Measurements from ENCODE around the gene DHFR. TPM values are rescaled to one million over a fixed set of nuclear protein-coding genes. Genes with fewer than 3 reads are reported as not detected.

The DHFR gene
- total RNA-seq, 2 experiments from 2014 or later = 72.0 to 76.9 TPM

DNA sequence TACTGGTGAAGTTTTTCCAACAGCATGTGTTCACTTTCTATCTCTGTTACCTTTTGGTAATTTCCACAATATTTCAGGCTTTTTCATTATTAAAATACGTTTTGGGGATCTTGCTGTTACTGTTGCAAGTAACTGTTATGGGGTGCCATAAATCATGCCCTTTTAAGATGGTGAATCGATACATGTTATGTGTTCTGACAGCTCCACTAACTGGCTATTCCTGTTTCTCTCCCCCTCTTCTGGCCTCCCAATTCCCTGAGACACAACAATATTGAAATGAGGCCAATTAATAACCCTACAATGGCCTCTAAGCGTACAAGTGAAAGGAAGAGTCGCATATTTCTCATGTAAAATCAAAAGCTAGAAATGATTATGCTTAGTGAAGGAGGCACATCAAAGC, 13.4 kb downstream of the DHFR start:
- Mint-ChIP-seq H3K36me3 (peaks cover 77% of the 10 kb centered on the region), H3K9me3 (ENCODE audit: low read depth) (no peaks in the 10 kb centered on the region), H3K4me3 (no peak overlapping the region), H3K27me3 (no peaks in the 10 kb centered on the region), H3K27ac (no peak overlapping the region), H3K4me1 (peaks cover 15% of the 10 kb centered on the region)
- CTCF ChIA-PET = interaction anchor here (0.6 kb wide), 1 partner anchor 502 kb away, joined by 3 read pairs; no protein-coding TSS in a partner anchor
- DNase-seq (no peak), ATAC-seq (no peak)

DNA sequence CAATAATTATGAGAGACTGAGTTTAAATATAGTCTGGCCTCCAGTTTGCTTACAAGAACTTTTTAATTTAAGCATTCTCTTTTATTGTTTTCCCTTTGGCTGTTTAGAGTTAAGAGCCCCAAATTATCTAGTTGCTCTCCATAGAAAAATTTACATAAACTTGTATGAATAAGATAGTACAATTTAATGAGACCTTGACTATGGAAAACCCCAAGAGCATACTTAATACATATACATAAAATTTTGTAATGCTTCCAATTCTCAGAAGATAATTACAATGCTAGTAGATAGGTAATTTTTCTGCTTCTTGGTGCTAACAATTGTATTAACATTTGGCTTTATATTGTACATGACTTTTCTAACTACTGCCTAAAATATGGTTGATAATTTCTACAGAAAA, 20.6 kb downstream of the DHFR start:
- ATAC-seq (no peak), DNase-seq (no peak)
- H3K4me3 Mint-ChIP-seq = no peak overlapping the region
- H3K9me3 Mint-ChIP-seq (ENCODE audit: low read depth) = no peaks in the 10 kb centered on the region
- no peaks in the 10 kb centered on the region for H3K27me3 Mint-ChIP-seq
- peaks cover 70% of the 10 kb centered on the region for H3K36me3 Mint-ChIP-seq
- CTCF ChIA-PET = no interaction called here
- no peak overlapping the region for H3K27ac Mint-ChIP-seq
- peaks cover 7% of the 10 kb centered on the region for H3K4me1 Mint-ChIP-seq

DNA sequence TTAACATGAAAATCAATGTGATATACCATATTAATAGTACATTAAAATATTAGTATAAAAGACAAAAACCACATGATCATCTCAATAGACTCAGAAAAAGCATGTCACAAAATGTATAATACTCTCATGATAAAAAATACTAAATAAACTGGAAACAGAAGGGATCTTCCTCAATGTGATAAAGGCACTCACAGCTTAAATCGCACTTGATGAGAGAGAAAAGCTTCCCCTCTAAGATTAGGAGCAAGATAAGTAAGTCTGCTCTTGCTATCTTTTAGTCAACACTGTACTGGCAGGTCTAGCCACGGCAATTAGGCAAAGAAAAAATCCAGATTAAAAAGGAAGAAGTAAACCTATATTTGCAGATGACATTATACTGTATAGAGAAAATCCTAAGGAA, 22.1 kb downstream of the DHFR start:
- ATAC-seq = no peak
- Mint-ChIP-seq H3K9me3 (ENCODE audit: low read depth) (no peaks in the 10 kb centered on the region), H3K4me1 (no peaks in the 10 kb centered on the region), H3K36me3 (peaks cover 59% of the 10 kb centered on the region), H3K27ac (no peak overlapping the region), H3K4me3 (no peak overlapping the region), H3K27me3 (no peaks in the 10 kb centered on the region)
- CTCF ChIA-PET = no interaction called here
- no peak for DNase-seq

DNA sequence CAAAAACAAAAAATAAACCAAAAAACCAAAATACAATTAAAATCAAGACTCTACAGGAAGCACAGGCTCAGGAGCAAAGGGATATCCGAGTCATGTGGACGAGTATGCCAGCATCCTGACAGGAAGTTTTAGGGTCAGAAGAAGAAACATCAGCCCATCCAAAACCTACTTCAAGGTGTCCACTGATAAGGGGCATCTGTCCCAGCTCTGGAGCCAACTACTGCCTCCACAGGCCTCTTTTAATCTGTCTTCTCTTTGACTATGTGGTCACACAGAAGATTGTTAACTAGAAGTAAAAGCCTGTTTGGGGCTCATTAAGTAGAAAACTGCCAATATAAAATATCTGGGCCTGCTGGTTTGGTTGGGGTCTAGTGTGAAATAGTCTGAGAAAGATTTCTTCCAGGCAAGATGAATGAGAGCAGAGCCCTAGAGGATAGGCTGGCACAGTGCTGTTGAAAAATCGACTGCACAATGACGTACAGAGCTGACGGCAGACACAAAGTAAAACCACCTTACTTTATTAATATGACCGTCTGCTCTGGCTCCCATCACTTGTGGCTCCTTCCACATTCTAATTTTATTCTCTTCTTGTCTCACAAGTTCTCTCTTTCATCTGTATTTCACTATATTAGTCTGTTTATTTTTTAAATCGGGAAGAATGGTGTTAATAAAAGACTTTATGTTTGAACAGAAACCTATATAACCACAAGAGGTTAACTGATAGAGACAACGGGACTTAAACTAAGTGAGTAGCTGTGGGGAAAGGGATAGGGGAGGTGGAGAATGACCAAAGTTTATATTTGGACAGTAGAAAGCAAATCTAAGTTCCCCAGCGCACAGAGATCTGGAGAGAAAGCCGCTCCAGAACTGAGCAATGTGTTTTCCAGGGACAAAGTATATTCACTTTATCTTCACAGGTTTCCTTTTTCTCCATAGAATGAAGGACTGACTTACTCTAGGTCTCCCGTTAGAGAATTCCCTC, 23.2 kb downstream of the DHFR start:
- no peak for ATAC-seq
- H3K9me3 Mint-ChIP-seq (ENCODE audit: low read depth) = no peaks in the 10 kb centered on the region
- H3K36me3 Mint-ChIP-seq = peaks cover 57% of the 10 kb centered on the region
- no peaks in the 10 kb centered on the region for H3K27me3 Mint-ChIP-seq
- CTCF ChIA-PET = no interaction called here
- H3K27ac Mint-ChIP-seq = no peak overlapping the region
- no peak overlapping the region for H3K4me3 Mint-ChIP-seq
- DNase-seq = no peak
- no peaks in the 10 kb centered on the region for H3K4me1 Mint-ChIP-seq

DNA sequence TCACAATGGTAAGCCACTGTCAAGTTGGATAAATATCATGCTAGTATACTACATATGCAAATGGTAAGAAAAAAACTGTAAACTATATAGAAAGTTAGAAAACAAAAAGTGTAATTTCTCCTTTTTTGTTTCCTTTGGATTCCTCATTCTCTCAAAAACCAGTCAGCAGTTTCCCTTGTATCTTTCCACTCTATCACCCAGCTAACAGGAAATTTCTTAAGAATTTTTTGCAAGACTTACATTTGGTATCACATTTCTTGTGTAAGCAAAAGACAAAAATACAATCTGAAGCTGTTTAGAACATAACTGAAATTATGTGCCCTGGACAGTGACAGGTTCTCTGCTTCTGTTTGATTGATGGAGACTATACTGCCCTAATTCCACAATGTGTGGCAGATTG, 25.5 kb downstream of the DHFR start:
- Mint-ChIP-seq H3K9me3 (ENCODE audit: low read depth) (no peaks in the 10 kb centered on the region), H3K27ac (no peak overlapping the region), H3K4me3 (no peak overlapping the region), H3K27me3 (no peaks in the 10 kb centered on the region), H3K36me3 (peaks cover 47% of the 10 kb centered on the region), H3K4me1 (no peaks in the 10 kb centered on the region)
- DNase-seq = no peak
- CTCF ChIA-PET = no interaction called here
- ATAC-seq = no peak

DNA sequence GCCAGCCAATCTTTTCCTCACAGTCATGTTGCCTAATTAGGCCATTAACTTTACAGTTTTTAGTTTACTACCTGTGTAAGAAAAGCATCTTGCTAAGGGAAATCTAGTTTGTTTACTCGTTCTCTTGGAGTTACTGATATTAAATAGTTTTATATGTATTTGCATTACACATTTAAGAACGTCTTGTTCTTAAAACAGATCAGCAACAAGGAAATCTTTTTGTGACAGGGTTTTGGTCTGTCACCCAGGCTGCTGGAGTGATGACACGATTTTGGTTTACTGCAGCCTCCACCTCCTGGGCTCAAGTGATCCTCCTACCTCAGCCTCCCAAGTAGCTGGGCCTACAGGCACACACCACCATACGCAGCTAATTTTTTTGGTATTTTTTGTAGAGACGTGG, 29.6 kb downstream of the DHFR start:
- H3K4me1 Mint-ChIP-seq = no peaks in the 10 kb centered on the region
- no peak for ATAC-seq
- H3K27me3 Mint-ChIP-seq = no peaks in the 10 kb centered on the region
- H3K9me3 Mint-ChIP-seq (ENCODE audit: low read depth) = no peaks in the 10 kb centered on the region
- H3K36me3 Mint-ChIP-seq = peaks cover 31% of the 10 kb centered on the region
- no peak overlapping the region for H3K4me3 Mint-ChIP-seq
- CTCF ChIA-PET = no interaction called here
- no peak for DNase-seq
- no peak overlapping the region for H3K27ac Mint-ChIP-seq

DNA sequence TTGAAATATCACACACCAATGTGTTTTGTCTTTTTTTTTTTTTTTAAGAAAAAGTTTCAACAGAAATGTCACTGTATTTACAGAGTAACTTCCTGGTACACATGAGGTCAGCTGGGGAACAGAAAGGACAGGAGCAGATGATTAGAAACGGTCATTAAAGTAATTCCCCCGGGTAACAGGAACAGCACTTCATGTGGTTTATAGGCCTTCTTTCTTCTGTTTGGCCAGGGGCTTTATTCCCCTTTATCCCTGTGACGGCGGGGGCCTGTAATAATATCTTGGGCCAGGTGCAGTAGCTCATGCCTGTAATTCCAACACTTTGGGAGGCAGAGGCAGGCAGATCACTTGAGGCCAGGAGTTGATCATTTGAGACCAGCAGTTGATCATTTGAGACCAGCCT, 30.8 kb downstream of the DHFR start:
- CTCF ChIA-PET = interaction anchor here (1.2 kb wide), 1 partner anchor 8 kb away, joined by 4 read pairs; no protein-coding TSS in a partner anchor
- ATAC-seq = no peak
- DNase-seq = no peak
- H3K27me3 Mint-ChIP-seq = no peaks in the 10 kb centered on the region
- H3K36me3 Mint-ChIP-seq = peaks cover 22% of the 10 kb centered on the region
- no peak overlapping the region for H3K4me3 Mint-ChIP-seq
- no peak overlapping the region for H3K27ac Mint-ChIP-seq
- H3K4me1 Mint-ChIP-seq = no peaks in the 10 kb centered on the region
- no peaks in the 10 kb centered on the region for H3K9me3 Mint-ChIP-seq (ENCODE audit: low read depth)

DNA sequence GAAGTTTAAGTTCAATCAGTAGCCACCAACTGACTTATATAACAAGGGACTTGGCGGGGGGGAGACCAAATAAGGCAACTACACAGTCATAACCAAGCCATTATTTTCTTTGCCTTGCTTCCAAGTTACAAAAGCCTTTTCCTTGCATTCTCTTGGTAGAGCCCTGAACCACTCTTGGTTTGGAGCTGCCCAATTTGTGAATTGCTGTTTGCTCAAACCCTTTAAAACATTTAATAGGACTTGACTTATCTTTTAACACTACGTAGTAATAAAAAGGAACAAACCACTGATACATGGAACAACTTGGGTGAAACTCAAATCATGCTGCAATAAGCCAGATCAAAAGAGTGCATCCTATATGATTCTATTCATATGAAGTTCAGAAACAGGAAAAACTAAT, 32.0 kb downstream of the DHFR start:
- H3K27ac Mint-ChIP-seq = no peak overlapping the region
- peaks cover 22% of the 10 kb centered on the region for H3K36me3 Mint-ChIP-seq
- CTCF ChIA-PET = no interaction called here
- H3K4me1 Mint-ChIP-seq = no peaks in the 10 kb centered on the region
- H3K9me3 Mint-ChIP-seq (ENCODE audit: low read depth) = no peaks in the 10 kb centered on the region
- ATAC-seq (no peak), DNase-seq (no peak)
- no peak overlapping the region for H3K4me3 Mint-ChIP-seq
- H3K27me3 Mint-ChIP-seq = no peaks in the 10 kb centered on the region

DNA sequence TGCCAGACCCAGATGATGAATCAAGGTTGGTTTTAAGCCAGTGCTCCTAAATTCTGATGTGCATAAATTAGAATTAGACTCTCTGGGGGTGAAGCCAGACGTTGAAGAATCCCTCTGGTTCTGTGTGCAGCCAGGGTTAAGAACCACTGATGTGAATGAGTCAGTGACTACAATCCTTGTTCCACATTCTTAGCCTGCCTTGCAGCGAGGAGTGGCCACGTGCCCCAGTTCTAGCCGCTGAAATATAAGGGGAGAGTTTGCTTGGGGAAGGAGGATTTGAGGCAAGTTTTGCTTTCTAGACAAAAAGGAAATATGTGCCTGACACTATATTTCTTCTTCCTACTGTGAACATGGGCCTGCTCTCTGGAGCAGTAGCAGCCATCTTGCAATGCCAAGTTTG, 34.6 kb downstream of the DHFR start:
- DNase-seq (no peak), ATAC-seq (no peak)
- Mint-ChIP-seq H3K27ac (no peak overlapping the region), H3K36me3 (peaks cover 20% of the 10 kb centered on the region), H3K4me3 (no peak overlapping the region), H3K9me3 (ENCODE audit: low read depth) (no peaks in the 10 kb centered on the region), H3K27me3 (no peaks in the 10 kb centered on the region), H3K4me1 (peaks cover 15% of the 10 kb centered on the region)
- CTCF ChIA-PET = no interaction called here

DNA sequence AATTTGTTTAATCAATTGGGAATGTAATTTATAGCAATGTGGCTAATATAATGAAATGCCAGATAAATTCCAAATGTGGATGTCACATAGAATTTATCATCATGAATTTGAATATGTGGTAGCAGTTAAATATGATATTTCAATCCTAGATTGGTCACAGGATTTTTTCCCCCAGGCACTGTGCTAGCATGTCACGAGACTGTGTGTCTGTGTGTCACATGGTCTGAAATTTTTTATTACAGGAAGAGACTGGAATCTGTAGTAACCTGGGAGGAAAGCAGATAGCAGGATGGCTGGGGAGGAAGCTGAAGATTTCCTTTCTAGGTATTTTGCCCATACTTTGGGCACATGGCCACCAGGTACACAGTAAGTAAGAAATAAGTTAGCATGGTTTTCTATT, 35.7 kb downstream of the DHFR start:
- H3K4me3 Mint-ChIP-seq = no peak overlapping the region
- DNase-seq (no peak), ATAC-seq (no peak)
- H3K36me3 Mint-ChIP-seq = peaks cover 20% of the 10 kb centered on the region
- H3K27ac Mint-ChIP-seq = no peak overlapping the region
- CTCF ChIA-PET = no interaction called here
- H3K4me1 Mint-ChIP-seq = peaks cover 15% of the 10 kb centered on the region
- no peaks in the 10 kb centered on the region for H3K9me3 Mint-ChIP-seq (ENCODE audit: low read depth)
- H3K27me3 Mint-ChIP-seq = no peaks in the 10 kb centered on the region

DNA sequence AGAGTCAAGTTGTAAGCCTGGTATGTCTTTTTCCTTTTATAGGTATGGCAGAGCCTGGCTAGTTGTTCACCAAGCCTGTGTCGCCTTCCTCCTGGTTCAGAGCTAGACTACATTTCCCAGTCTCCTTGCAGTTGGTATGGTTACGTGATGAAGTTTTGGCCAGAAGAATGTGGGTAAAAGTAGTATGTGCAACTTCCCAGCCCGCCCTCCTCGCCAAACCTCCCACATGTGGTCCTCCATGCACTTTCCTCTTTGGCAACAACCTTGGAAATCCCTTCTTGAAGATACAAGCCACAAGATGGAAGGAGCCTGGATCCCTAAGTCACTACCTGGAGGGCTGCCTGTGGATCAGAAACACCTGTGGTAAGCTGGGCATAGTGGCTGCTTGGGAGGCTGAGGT, 36.3 kb downstream of the DHFR start:
- Mint-ChIP-seq H3K27me3 (no peaks in the 10 kb centered on the region), H3K4me1 (peaks cover 15% of the 10 kb centered on the region), H3K4me3 (no peak overlapping the region), H3K36me3 (peaks cover 22% of the 10 kb centered on the region), H3K27ac (no peak overlapping the region), H3K9me3 (ENCODE audit: low read depth) (no peaks in the 10 kb centered on the region)
- DNase-seq = no peak
- no peak for ATAC-seq
- CTCF ChIA-PET = no interaction called here

DNA sequence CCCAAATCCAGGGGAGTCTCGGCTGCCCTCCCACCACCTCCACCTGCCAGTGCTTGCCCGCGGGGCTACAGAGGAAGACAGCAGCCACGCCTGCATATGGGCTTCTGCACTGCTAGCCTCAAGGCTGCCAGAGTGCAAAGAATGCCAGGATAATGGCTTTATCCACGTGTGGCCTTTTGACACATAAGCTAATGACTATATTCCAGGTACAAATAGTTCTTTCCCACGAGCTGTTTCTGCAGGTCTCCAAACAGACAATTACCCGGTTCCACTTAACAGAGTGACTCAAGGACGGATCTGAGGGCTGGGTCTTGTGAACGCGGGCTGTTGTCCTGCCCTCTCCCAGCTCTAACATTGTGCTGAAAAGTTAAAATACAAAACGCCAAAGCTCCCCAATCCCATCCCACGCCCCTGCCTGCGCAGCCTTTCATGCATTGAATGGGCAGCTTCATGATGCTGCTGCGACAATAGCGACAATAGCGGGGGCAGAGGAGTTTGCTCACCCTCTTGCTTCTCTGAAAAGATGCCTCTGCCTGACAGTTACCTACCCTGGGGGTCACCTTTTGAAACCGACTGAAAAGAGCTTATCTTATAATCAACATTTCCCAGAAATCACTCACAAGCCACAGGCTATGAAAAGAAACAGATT, 39.4 kb downstream of the DHFR start:
- CTCF ChIA-PET = interaction anchor here (0.6 kb wide), 1 partner anchor 9 kb away, joined by 4 read pairs; no protein-coding TSS in a partner anchor
- peaks cover 4% of the 10 kb centered on the region for H3K9me3 Mint-ChIP-seq (ENCODE audit: low read depth)
- DNase-seq (no peak), ATAC-seq (no peak)
- peaks cover 9% of the 10 kb centered on the region for H3K36me3 Mint-ChIP-seq
- no peak overlapping the region for H3K4me3 Mint-ChIP-seq
- peaks cover 15% of the 10 kb centered on the region for H3K4me1 Mint-ChIP-seq
- no peak overlapping the region for H3K27ac Mint-ChIP-seq
- H3K27me3 Mint-ChIP-seq = no peaks in the 10 kb centered on the region

DNA sequence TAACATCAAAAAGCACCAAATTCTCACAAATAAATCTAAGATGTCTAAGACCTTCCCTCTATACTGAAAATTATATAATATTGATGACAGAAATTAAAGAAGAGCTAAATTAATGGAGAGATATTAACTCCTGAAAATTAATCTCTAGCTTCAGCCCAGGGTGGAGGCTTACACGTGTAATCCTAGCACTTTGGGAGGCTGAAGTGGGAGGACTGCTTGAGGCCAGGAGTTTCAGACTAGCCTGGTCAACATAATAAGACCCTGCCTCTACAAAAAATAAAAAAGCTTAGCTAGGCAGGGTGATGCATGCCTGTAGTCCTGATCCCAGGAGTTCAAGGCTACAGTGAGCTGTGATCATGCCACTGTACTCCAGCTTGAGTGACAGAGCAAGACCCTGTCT, 45.1 kb downstream of the DHFR start:
- DNase-seq = no peak
- H3K27ac Mint-ChIP-seq = no peak overlapping the region
- H3K4me3 Mint-ChIP-seq = no peak overlapping the region
- CTCF ChIA-PET = no interaction called here
- no peaks in the 10 kb centered on the region for H3K27me3 Mint-ChIP-seq
- H3K4me1 Mint-ChIP-seq = peaks cover 4% of the 10 kb centered on the region
- ATAC-seq = no peak
- H3K36me3 Mint-ChIP-seq = peaks cover 14% of the 10 kb centered on the region
- H3K9me3 Mint-ChIP-seq (ENCODE audit: low read depth) = peaks cover 8% of the 10 kb centered on the region

DNA sequence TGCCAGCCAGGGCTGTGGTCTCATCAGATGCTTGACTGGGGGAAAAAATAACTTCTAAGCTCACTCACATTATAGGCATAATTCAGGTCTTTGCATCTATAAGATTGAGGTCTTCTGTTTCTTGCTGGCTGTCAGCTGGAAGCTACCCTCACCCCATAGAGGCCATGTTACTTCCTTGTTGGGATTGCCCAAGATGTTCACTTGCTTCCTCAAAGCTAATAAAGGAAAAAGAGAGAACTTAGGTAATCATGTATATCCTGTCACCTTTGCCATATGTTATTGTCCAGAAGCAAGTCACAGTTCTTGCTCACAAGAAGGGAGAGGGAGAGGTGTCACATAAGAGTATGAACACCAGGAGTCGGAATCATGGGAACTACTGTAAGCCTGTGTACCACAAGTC, 46.1 kb downstream of the DHFR start:
- CTCF ChIA-PET = interaction anchor here (0.6 kb wide), 1 partner anchor 370 kb away, joined by 3 read pairs; no protein-coding TSS in a partner anchor
- Mint-ChIP-seq H3K9me3 (ENCODE audit: low read depth) (peaks cover 8% of the 10 kb centered on the region), H3K27ac (no peak overlapping the region), H3K4me1 (peaks cover 4% of the 10 kb centered on the region), H3K36me3 (peaks cover 14% of the 10 kb centered on the region), H3K27me3 (no peaks in the 10 kb centered on the region), H3K4me3 (no peak overlapping the region)
- no peak for DNase-seq
- ATAC-seq = no peak

All from activated CD8-positive, alpha-beta memory T cell treated with anti-CD3 and anti-CD28 coated beads, Interleukin-2, amount 10 ng/mL, durations not matched to agents 7 days and 5 days (primary cell).